Activated T-helper 1 cell treated with Interleukin-2 at 50 U/mL for 16 hours (primary cell): ENCODE measurements around the gene IL4I1.

Source experiments
- DNase-seq: peaks from one replicate; pipeline ENCODE4 v3.0.0-alpha.2; 2020; ENCODE audit warnings: low read depth

The IL4I1 gene

DNA sequence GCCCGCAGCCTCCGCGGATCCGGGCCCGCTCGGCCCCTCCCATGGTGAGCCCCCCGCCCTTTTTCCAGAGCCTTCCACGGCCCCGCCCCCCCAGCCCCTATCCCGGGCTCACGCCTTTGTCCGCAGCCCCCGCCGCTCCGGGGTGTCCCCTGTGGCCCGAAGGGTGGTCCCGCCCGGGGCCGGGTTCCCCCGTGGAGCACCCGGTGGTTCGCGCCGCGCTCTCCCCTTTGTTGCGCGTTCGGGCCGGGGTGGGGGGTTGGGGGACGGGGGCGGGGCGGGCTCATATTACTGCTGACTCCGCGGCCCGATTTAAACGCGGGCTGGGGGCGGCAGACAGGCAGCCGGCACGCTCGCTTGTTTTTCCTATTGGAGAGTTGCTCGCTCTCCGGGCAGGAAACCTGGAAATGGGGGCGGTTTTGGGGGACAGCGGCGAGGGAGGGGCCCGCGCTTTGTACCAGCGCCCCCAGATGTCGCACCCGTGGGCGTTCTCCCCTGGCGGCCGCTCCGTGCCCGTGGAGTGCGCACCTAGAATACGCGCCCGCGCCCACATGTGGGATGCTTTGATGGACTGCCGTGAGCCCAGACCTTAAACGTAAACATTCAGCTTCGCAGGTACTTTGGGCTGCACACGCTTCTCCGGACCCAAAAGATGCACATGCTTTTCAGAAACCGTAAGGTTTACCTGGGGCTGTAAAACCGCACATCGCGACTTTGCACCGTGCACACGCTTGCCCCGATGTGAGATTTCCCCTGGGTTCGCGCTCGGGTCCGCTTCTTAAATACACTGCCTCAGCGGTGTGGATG is 45.0 kb downstream of the IL4I1 start:
- no peak for DNase-seq

DNA sequence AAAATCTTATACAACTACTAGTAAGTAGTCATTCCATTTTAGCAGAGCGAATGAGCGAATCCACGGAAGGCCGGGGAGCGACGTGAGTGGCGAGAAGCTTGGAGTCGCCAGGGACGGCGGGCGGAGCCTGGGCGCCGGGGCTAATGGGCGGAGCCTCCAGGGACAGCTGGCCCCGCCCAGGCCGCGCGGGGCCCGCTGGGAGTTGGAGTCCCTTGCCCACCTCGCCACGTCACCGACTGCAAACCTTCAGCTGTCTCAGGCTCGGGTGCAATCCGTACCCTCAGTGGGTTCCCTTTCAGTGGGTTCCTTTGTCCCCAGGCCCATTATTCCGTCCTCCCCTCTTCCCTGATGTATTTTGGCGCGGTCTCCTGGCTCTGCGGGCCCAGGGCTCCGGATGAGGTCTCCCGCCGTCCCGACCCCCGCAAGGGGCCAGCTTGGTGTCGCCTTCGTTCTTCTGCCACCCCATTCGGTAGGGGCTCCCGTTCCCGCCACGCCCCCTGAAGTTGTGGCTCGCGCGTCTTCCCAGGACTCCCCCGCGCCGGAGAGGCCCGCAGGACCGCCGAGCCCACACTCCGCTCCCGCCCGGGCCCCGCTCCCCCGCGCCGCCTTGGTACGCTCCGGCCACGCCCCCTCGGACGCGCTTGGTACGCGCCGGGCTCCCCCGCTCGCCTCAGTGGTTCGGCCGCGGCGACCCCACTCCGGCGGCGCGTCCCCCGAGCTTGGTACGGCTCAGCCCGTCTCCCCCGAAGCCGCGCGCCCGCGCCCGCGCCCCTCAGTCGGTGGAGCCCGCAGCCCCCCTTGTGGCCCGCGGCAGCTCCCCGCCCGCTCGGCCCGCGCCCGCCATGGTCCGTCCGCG is 46.0 kb downstream of the IL4I1 start, which contains the start of gene PTOV1:
Gene PTOV1 (plus strand): TSS at position 673 of the 856 bp plus-strand sequence.
- DNase-seq = peak; percentile 79

- no peak for DNase-seq
These were observed 46.5 kb downstream of the IL4I1 start for GRCh38 chr19:49850221-49850486.

DNA sequence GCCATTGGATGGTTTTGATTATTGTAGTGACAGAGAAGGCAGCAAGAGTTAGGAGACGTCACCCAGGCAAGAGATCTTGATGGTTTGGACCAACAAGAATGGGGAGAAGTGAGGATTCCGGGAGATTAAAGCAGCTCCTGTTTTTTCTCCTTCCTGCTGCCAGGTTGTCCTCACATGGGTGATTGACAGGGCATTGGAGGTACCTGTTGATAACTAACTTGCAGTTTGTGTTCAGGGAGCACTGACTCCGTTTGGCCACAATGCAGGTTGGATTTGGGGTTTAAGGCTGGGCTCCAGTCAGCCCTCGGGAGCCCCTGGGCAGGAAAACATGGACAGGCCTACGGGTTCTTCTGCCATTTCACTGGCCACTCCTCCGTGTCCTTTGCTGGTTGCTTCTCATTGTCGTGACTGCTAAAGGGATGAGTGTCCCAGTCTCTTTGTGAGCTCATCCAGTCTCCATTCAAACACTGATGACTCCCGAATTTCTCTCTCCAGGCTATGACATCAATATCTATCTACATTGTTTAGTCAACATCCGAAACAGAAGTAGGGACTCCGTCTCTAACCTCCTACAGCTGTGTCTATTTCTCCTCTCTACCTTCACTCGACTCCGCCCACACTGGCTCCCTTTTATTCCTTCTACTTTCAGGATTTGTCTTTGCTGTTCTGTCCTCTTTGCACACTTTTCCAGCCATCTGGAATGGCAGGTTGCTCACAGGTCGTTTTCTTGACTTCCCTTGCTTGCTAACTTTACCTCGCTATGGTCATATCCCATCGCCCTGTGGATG is 47.1 kb downstream of the IL4I1 start:
- no peak for DNase-seq

- DNase-seq = no peak
These were observed 47.7 kb downstream of the IL4I1 start for GRCh38 chr19:49848938-49849337.

DNA sequence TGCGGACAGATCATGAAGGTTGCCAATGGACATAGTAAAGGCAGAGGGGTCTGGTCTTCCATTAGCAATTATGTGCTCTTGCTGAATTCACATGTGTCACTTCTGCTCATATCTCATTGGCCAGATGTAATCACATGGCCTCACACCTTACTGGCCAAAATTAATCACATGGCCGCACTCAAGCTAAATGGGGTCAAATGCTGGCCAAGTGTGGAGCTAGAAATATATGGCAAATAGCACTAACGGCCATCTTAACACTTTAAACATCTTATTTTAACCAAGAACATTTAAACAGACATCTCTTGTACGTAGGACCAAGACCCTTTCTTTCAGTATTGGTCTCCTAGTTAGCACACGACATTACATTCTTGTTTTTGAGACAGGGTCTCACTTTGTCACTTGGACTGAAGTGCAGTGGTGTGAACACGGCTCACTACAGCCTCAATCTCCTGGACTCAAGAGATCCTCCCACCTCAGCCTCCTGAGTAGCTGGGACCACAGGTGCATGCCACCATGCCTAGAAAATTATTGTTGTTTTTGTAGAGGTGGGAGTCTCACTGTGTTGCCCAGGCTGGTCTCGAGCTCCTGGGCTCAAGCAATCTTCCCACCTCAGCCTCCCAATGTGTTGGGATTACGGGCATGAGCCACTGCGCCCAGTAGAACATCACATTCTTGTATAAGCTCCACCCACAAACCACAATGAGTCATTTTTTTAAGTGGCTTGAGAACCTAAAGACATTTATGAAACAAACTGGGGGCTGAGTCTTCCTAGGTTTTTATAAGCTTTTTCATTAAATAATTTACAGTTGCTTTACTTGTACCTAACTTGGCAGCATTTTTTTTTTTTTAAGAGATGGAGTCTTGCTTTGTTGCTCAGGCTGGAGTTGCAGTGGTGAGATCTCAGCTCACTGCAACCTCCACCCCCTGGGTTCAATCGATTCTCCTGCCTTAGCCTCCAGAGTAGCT is 48.7 kb downstream of the IL4I1 start:
- DNase-seq = no peak

GRCh38 chr19:49846408-49846807 is 50.3 kb downstream of the IL4I1 start:
- DNase-seq = no peak

DNA sequence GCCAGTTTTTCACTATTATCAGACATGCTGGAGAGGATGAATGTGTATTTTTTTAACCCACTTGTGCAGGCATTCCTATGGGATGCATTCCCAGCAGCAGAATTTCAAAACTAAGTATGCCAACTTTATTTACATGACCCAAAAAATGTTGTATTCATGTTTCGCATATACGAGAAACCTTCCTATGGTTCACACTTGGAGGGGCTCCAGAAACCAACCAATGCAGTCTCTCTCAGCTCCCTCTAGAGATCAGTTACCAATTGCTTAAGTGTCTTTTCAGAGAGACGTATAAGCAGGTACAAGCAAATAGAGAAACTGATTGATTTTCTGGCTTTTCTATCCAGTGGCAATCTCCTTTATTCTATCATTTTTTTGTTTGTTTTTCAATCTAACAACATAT is 51.3 kb downstream of the IL4I1 start:
- DNase-seq = no peak

- DNase-seq = no peak
These were observed 52.3 kb downstream of the IL4I1 start for GRCh38 chr19:49844138-49845095.

DNA sequence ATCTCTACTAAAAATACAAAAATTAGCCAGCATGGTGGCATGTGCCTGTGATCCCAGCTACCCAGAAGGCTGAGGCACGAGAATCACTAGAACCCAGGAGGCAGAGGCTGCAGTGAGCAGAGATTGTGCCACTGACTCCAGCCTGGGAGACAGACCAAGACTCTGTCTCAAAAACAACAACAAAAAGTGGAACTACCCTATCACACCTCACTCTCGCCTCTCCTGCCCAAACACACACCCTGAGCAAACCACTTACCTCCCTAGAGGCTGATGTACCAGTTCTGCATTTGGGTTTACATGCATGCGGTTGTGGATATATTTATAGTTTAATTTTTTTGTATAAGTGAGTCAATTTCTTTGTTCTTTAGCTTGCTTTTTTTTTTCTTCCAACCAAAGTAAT is 53.4 kb downstream of the IL4I1 start:
- DNase-seq = no peak

DNA sequence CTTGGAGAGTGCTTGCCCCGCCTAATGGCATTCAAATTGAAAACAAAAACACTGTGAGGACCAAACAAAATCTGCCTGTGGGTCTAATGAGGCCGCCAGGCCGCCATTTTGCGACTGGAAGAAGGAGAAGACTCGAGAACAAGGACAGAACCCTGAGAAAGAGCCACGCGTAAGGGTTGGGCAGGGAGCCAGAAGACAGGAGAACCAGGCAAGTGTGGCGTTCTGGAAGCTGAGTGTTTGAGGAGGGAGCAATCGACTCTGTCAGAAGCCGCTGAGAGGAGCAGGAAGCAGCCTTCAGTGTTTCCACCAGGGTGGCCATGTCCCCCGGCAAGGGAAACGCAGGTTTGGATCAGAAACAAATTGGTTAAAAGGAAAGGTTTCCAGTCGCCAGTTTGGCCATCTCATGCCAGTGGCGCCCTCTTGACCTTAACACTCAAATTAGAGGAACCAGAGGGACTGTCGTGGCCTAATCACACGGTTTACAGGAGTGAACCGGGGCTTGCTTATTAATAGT is 55.9 kb downstream of the IL4I1 start:
- DNase-seq = no peak

DNA sequence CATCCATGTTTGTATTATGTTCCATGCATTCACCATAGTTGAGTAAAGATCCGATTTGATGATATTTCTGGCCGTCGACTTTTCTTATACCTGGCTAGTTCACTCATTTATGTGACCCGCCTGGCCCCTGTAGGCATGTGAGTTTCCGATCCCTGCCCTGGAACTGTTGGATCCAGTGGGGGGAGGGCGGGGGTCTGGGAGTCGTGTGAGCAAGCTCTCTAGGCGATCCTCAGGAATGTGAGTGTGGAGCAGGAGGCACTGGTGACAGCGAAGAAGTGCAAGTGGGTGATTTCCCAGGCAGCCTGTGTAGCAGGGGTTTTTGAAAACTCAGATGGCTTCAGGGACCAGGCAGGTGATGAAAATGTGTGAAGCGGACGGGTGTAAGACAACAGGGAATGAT is 56.4 kb downstream of the IL4I1 start:
- no peak for DNase-seq

DNA sequence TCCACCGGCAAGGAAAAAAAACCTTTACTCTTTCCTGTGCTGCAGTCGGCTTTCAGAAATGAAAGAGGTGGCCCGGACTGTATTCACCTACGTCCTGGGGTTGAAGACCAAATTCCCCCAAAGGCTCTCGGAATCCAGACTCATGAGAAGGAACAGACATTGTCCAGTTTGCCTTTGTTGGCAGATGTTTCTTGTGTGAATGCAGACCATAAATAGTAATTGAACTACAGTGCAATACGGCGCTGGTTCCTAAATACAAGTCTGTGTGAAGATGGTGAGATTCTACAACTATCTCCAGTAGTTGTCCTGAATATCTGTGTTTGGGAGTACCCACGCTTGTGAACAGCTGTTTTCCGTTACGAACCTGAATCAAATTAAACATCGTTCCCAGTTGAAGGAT is 57.0 kb downstream of the IL4I1 start:
- DNase-seq = no peak
